ENCODE measurements around the gene SIAH2.

GRCh38 chr3:150789451-150789850, 26.5 kb upstream of the SIAH2 start:
- TF ChIP-seq, protein P1, sequence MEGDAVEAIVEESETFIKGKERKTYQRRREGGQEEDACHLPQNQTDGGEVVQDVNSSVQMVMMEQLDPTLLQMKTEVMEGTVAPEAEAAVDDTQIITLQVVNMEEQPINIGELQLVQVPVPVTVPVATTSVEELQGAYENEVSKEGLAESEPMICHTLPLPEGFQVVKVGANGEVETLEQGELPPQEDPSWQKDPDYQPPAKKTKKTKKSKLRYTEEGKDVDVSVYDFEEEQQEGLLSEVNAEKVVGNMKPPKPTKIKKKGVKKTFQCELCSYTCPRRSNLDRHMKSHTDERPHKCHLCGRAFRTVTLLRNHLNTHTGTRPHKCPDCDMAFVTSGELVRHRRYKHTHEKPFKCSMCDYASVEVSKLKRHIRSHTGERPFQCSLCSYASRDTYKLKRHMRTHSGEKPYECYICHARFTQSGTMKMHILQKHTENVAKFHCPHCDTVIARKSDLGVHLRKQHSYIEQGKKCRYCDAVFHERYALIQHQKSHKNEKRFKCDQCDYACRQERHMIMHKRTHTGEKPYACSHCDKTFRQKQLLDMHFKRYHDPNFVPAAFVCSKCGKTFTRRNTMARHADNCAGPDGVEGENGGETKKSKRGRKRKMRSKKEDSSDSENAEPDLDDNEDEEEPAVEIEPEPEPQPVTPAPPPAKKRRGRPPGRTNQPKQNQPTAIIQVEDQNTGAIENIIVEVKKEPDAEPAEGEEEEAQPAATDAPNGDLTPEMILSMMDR (IDR thresholded peaks at IDR 0.05; ENCODE audit: control extremely low read depth in 1 of 3, insufficient read depth in 1 of 3, low read depth in 1 of 3, low read length in 3 of 3): no peak
- TF ChIP-seq JUND (IDR thresholded peaks at IDR 0.05; ENCODE audit: low read length) (no peak), JUN (IDR thresholded peaks at IDR 0.05; ENCODE audit: low read depth, low read length) (no peak), EP300 (IDR thresholded peaks at IDR 0.05; ENCODE audit: borderline replicate concordance in 1 of 2, low read depth in 2 of 2, low read length in 2 of 2) (no peak), TEAD4 (IDR thresholded peaks at IDR 0.05; ENCODE audit: low read depth, low read length) (no peak), CEBPB (IDR thresholded peaks at IDR 0.05; ENCODE audit: low read depth, low read length) (no peak)
